HG02610 (cell line): ENCODE results near the gene POU2F2.

Experiments
- ATAC-seq: cut with Tn5 transposase; IDR thresholded peaks from one replicate; pipeline ENCODE4 v1.9.1; 2021; ENCODE audit warnings: mild to moderate bottlenecking, moderate library complexity; ENCODE audit not compliant: unreplicated experiment

The POU2F2 gene

GRCh38 chr19:42132030-42132628 lies at the start of gene POU2F2:
Gene POU2F2 (minus strand): TSS chr19:42132446. CDS start chr19:42132411, 35 bp downstream.
- ATAC-seq: peak; percentile 45

- no peak for ATAC-seq
Measured at GRCh38 chr19:42178791-42179674, 46.8 kb upstream of the POU2F2 start.

GRCh38 chr19:42177686-42178019 lies 45.4 kb upstream of the POU2F2 start:
- no peak for ATAC-seq

- ATAC-seq: peak; percentile 39
Measured at GRCh38 chr19:42176990-42177685, 44.9 kb upstream of the POU2F2 start.

- no peak for ATAC-seq
Measured at GRCh38 chr19:42176649-42176989, 44.4 kb upstream of the POU2F2 start.

- no peak for ATAC-seq
Measured at GRCh38 chr19:42175952-42176648, 43.9 kb upstream of the POU2F2 start.

GRCh38 chr19:42174958-42175734 lies 42.9 kb upstream of the POU2F2 start:
- ATAC-seq: no peak

GRCh38 chr19:42174188-42174587 lies 41.9 kb upstream of the POU2F2 start:
- ATAC-seq: no peak

- no peak for ATAC-seq
Measured at GRCh38 chr19:42173695-42174094, 41.4 kb upstream of the POU2F2 start.

GRCh38 chr19:42172261-42172660 lies 40.0 kb upstream of the POU2F2 start:
- no peak for ATAC-seq

- ATAC-seq: no peak
Measured at GRCh38 chr19:42170715-42171114, 38.5 kb upstream of the POU2F2 start.

GRCh38 chr19:42169486-42170413 lies 37.5 kb upstream of the POU2F2 start:
- no peak for ATAC-seq

GRCh38 chr19:42168206-42168605 lies 36.0 kb upstream of the POU2F2 start:
- no peak for ATAC-seq

GRCh38 chr19:42166316-42166715 lies 34.1 kb upstream of the POU2F2 start:
- ATAC-seq: no peak

GRCh38 chr19:42165146-42165545 lies 32.9 kb upstream of the POU2F2 start:
- no peak for ATAC-seq

- no peak for ATAC-seq
Measured at GRCh38 chr19:42161616-42162263, 29.5 kb upstream of the POU2F2 start.

GRCh38 chr19:42159942-42160341 lies 27.7 kb upstream of the POU2F2 start:
- ATAC-seq: no peak

- no peak for ATAC-seq
Measured at GRCh38 chr19:42158926-42159325, 26.7 kb upstream of the POU2F2 start.

- no peak for ATAC-seq
Measured at GRCh38 chr19:42156571-42156970, 24.3 kb upstream of the POU2F2 start.
